HG03025 (cell line): ENCODE data around the gene WDFY4.

Source experiments
- ATAC-seq: cut with Tn5 transposase; IDR thresholded peaks from one replicate; pipeline ENCODE4 v1.9.1; 2021; ENCODE audit warnings: mild to moderate bottlenecking, moderate library complexity; ENCODE audit not compliant: unreplicated experiment, low FRiP score

WDFY4 gene

GRCh38 chr10:48655411-48656240 lies 29.0 kb upstream of the WDFY4 start:
- peak; percentile 17 for ATAC-seq

GRCh38 chr10:48656241-48656913 lies 28.3 kb upstream of the WDFY4 start:
- peak; percentile 90 for ATAC-seq

- ATAC-seq: no peak
Measured at GRCh38 chr10:48656914-48657305, 27.8 kb upstream of the WDFY4 start.

- ATAC-seq: no peak
Measured at GRCh38 chr10:48657416-48657815, 27.3 kb upstream of the WDFY4 start.

GRCh38 chr10:48658243-48658974 lies 26.3 kb upstream of the WDFY4 start:
- no peak for ATAC-seq

- no peak for ATAC-seq
Measured at GRCh38 chr10:48658975-48659269, 25.8 kb upstream of the WDFY4 start.

- ATAC-seq: no peak
Measured at GRCh38 chr10:48659790-48660189, 24.9 kb upstream of the WDFY4 start.

- no peak for ATAC-seq
Measured at GRCh38 chr10:48661441-48661840, 23.2 kb upstream of the WDFY4 start.

GRCh38 chr10:48667960-48668590 lies 16.6 kb upstream of the WDFY4 start:
- ATAC-seq: no peak

- ATAC-seq: peak; percentile 70
Measured at GRCh38 chr10:48670978-48671913, 13.4 kb upstream of the WDFY4 start.

- ATAC-seq: peak; percentile 34
Measured at GRCh38 chr10:48671914-48672595, 12.6 kb upstream of the WDFY4 start.

GRCh38 chr10:48672596-48673265 lies 11.9 kb upstream of the WDFY4 start:
- ATAC-seq: peak; percentile 1

GRCh38 chr10:48677625-48678024 lies 7.0 kb upstream of the WDFY4 start:
- ATAC-seq: no peak

- ATAC-seq: peak; percentile 78
Measured at GRCh38 chr10:48678041-48678440, 6.6 kb upstream of the WDFY4 start.

- ATAC-seq: no peak
Measured at GRCh38 chr10:48681740-48682139, 2.9 kb upstream of the WDFY4 start.

- no peak for ATAC-seq
Measured at GRCh38 chr10:48682265-48682664, 2.4 kb upstream of the WDFY4 start.

- ATAC-seq: no peak
Measured at GRCh38 chr10:48683424-48683823, 1.2 kb upstream of the WDFY4 start.

- no peak for ATAC-seq
Measured at GRCh38 chr10:48683868-48684267, 805 bp upstream of the WDFY4 start.

GRCh38 chr10:48684463-48684791 lies 246 bp upstream of the WDFY4 start:
- ATAC-seq: peak; percentile 17
